ENCODE measurements around the gene ERCC2. TPM values are rescaled to one million over a fixed set of nuclear protein-coding genes. Genes with fewer than 3 reads are reported as not detected.

Gene ERCC2
- total RNA-seq, 1 experiment from 2014 or later = 27.8 TPM

DNA sequence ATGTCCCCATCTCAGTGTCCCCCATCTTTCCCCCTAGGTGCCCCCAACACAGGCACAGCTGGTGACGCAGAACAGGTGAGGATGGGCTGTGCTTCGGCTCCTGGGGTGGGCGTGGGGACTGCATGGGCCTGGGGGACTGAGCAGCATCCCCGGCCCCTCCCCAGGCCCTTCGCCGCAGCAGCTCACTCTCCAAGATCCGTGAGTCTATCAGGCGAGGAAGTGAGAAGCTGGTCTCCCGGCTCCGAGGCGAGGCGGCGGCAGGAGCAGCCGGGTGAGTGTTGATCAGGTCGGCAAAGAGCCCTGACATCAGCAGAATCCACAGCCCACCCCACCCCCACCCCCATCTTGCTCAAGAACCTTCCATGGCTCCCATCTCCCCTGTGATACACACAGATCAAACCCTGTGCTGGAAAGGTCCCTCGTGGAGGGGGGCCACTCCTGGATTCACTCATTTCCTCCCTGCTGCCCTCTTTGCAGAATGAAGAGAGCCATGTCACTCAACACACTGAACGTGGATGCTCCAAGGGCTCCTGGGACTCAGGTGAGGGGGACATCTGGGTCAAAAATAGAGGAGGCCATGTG lies 19.8 kb downstream of the ERCC2 start:
- Mint-ChIP-seq H3K4me3 (ENCODE audit: unreplicated experiment) (no peak overlapping the region), H3K4me1 (ENCODE audit: insufficient read depth, unreplicated experiment) (no peaks in the 10 kb centered on the region), H3K9me3 (ENCODE audit: unreplicated experiment) (no peaks in the 10 kb centered on the region), H3K36me3 (ENCODE audit: insufficient read depth, unreplicated experiment) (peaks cover 19% of the 10 kb centered on the region), H3K27me3 (ENCODE audit: insufficient read depth, unreplicated experiment) (no peaks in the 10 kb centered on the region), H3K27ac (ENCODE audit: low read depth, unreplicated experiment) (no peak overlapping the region)
- ChIA-PET CTCF (interaction anchor here (0.6 to 1.4 kb wide), 2 partner anchors 12 to 119 kb away, joined by 3 to 10 read pairs; no protein-coding TSS in a partner anchor), POLR2A (no interaction called here)
- no TSS peak for BruUV-seq (replicated peaks)
- TF ChIP-seq, protein P1, sequence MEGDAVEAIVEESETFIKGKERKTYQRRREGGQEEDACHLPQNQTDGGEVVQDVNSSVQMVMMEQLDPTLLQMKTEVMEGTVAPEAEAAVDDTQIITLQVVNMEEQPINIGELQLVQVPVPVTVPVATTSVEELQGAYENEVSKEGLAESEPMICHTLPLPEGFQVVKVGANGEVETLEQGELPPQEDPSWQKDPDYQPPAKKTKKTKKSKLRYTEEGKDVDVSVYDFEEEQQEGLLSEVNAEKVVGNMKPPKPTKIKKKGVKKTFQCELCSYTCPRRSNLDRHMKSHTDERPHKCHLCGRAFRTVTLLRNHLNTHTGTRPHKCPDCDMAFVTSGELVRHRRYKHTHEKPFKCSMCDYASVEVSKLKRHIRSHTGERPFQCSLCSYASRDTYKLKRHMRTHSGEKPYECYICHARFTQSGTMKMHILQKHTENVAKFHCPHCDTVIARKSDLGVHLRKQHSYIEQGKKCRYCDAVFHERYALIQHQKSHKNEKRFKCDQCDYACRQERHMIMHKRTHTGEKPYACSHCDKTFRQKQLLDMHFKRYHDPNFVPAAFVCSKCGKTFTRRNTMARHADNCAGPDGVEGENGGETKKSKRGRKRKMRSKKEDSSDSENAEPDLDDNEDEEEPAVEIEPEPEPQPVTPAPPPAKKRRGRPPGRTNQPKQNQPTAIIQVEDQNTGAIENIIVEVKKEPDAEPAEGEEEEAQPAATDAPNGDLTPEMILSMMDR (IDR thresholded peaks at IDR 0.05; ENCODE audit: unreplicated experiment) = no peak
- intact Hi-C loops (cut with micrococcal nuclease) = no loop called here
- no peak for DNase-seq (ENCODE audit: unreplicated experiment)

DNA sequence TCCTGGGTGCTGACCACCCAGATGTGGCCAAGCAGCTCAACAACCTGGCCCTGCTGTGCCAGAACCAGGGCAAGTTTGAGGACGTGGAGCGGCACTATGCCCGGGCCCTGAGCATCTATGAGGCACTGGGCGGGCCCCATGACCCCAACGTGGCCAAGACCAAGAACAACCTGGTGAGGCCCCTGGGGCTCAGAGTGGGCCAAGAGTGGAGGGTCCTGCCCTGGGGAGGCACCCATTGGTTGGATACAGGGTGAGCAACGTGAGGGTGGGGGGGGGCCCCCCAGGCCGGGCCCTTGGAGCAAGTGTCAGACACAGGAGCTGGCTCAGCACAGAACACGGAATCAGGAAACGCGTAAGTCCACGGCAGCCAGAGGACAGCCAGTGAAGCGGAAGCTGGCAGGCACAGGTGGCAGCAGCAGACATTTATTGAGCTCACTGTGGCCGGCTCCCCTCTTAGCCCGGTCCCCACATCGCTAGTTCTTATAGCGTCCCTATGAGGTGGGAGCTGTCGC lies 20.9 kb downstream of the ERCC2 start:
- H3K4me3 Mint-ChIP-seq (ENCODE audit: unreplicated experiment) = no peak overlapping the region
- H3K4me1 Mint-ChIP-seq (ENCODE audit: insufficient read depth, unreplicated experiment) = peaks cover 6% of the 10 kb centered on the region
- BruUV-seq (replicated peaks) = no TSS peak
- no peak overlapping the region for H3K27ac Mint-ChIP-seq (ENCODE audit: low read depth, unreplicated experiment)
- H3K36me3 Mint-ChIP-seq (ENCODE audit: insufficient read depth, unreplicated experiment) = peaks cover 13% of the 10 kb centered on the region
- TF ChIP-seq, protein P1 (IDR thresholded peaks at IDR 0.05; ENCODE audit: unreplicated experiment) = no peak
- no peaks in the 10 kb centered on the region for H3K27me3 Mint-ChIP-seq (ENCODE audit: insufficient read depth, unreplicated experiment)
- intact Hi-C loops (cut with micrococcal nuclease) = no loop called here
- no peak for DNase-seq (ENCODE audit: unreplicated experiment)
- CTCF ChIA-PET = no interaction called here
- POLR2A ChIA-PET = no interaction called here
- no peaks in the 10 kb centered on the region for H3K9me3 Mint-ChIP-seq (ENCODE audit: unreplicated experiment)

DNA sequence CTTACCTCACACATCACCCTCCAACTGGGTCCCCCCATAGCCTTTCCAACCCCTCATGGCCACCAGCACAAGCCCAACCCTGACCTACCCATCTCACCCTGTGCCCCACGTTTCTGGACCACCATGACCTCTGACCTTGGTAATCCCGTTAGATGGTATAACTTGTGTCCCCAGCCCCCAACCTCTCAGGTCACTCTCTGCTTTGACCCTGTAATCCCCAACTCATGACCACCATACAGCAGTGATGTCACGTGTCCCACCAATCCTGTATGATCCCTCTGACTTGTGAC lies 21.3 kb downstream of the ERCC2 start:
- TF ChIP-seq, protein P1 (IDR thresholded peaks at IDR 0.05; ENCODE audit: unreplicated experiment) = no peak
- Mint-ChIP-seq H3K9me3 (ENCODE audit: unreplicated experiment) (no peaks in the 10 kb centered on the region), H3K36me3 (ENCODE audit: insufficient read depth, unreplicated experiment) (peaks cover 13% of the 10 kb centered on the region), H3K4me1 (ENCODE audit: insufficient read depth, unreplicated experiment) (peaks cover 6% of the 10 kb centered on the region), H3K27me3 (ENCODE audit: insufficient read depth, unreplicated experiment) (no peaks in the 10 kb centered on the region), H3K4me3 (ENCODE audit: unreplicated experiment) (no peak overlapping the region), H3K27ac (ENCODE audit: low read depth, unreplicated experiment) (no peak overlapping the region)
- ChIA-PET CTCF (no interaction called here), POLR2A (no interaction called here)
- no TSS peak for BruUV-seq (replicated peaks)
- intact Hi-C loops (cut with micrococcal nuclease) = no loop called here
- DNase-seq (ENCODE audit: unreplicated experiment) = no peak

DNA sequence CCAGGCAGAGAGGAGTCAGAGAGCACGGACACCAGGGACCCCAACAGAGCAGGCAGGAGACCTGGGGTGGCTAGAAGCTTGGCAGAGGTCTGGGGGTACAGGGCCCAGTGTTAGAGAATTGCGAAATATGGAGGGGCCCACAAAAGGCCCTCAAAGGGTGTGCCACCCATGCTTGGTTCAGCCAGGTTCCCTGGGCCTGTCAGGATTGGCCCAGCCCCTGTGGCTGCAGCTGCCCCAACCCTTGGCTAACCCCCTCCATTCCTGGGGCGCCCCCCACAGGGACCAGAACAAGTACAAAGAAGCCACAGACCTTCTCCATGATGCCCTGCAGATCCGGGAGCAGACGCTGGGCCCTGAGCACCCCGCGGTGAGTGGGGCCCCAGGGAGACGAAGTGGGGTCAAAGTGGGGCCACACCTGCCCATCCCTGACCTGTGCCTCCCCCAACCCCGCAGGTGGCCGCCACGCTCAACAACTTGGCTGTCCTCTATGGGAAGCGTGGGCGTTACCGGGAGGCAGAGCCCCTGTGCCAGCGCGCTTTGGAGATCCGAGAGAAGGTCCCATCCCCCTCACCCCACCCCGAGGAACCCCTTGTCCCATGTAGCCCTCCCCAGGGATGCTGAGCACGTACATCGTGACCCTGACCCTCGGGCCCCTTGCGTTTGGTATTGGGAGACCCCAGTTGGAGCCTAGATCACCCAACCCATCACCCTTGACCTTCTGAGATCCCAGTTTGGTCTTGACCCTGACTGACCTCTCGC lies 21.8 kb downstream of the ERCC2 start:
- ChIA-PET CTCF (no interaction called here), POLR2A (interaction anchor here (0.6 kb wide), 2 partner anchors 10 to 42 kb away, joined by 3 read pairs; no protein-coding TSS in a partner anchor)
- Mint-ChIP-seq H3K36me3 (ENCODE audit: insufficient read depth, unreplicated experiment) (peaks cover 12% of the 10 kb centered on the region), H3K9me3 (ENCODE audit: unreplicated experiment) (no peaks in the 10 kb centered on the region), H3K4me3 (ENCODE audit: unreplicated experiment) (no peak overlapping the region), H3K4me1 (ENCODE audit: insufficient read depth, unreplicated experiment) (peaks cover 6% of the 10 kb centered on the region), H3K27me3 (ENCODE audit: insufficient read depth, unreplicated experiment) (no peaks in the 10 kb centered on the region), H3K27ac (ENCODE audit: low read depth, unreplicated experiment) (no peak overlapping the region)
- intact Hi-C loops (cut with micrococcal nuclease) = no loop called here
- DNase-seq (ENCODE audit: unreplicated experiment) = no peak
- BruUV-seq (replicated peaks) = no TSS peak
- TF ChIP-seq, protein P1 (IDR thresholded peaks at IDR 0.05; ENCODE audit: unreplicated experiment) = no peak

All from MCF 10A (cell line).